ENCODE measurements around the gene LAGE3. TPM values are rescaled to one million over a fixed set of nuclear protein-coding genes. Genes with fewer than 3 reads are reported as not detected.

LAGE3 gene
- polyA plus RNA-seq, 1 experiment, result 9.3 TPM

DNA sequence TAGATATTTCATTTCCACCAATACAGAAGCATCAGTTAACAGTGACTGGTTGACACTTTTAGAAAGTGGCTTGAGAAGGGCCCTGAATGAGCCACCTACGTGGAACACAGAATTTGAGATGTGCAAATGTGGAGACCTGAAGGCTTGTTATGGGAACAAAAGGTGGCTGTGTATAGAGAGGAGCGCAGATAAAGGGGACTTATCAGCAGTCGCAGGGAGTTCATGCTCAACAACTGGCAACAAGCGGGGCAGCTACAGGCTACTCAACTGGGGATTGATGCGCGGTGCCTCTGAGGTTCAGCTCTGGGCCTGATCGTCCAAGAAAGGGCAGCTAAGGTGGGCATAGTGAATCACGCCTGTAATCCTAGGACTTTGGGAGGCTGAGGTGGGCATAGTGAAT, 40.3 kb upstream of the LAGE3 start:
- POLR2A ChIA-PET, result no interaction called here
- no peaks in the 10 kb centered on the region for H3K27me3 ChIP-seq (ENCODE audit: control insufficient read depth, insufficient read depth, low read length)
- TF ChIP-seq, protein P1, sequence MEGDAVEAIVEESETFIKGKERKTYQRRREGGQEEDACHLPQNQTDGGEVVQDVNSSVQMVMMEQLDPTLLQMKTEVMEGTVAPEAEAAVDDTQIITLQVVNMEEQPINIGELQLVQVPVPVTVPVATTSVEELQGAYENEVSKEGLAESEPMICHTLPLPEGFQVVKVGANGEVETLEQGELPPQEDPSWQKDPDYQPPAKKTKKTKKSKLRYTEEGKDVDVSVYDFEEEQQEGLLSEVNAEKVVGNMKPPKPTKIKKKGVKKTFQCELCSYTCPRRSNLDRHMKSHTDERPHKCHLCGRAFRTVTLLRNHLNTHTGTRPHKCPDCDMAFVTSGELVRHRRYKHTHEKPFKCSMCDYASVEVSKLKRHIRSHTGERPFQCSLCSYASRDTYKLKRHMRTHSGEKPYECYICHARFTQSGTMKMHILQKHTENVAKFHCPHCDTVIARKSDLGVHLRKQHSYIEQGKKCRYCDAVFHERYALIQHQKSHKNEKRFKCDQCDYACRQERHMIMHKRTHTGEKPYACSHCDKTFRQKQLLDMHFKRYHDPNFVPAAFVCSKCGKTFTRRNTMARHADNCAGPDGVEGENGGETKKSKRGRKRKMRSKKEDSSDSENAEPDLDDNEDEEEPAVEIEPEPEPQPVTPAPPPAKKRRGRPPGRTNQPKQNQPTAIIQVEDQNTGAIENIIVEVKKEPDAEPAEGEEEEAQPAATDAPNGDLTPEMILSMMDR (IDR thresholded peaks at IDR 0.05; ENCODE audit: low read depth, low read length), result no peak
- H3K27ac ChIP-seq (ENCODE audit: low read depth, low read length), result no peak overlapping the region
- CTCF ChIA-PET, result no interaction called here
- H3K4me3 ChIP-seq (ENCODE audit: low read depth, low read length), result no peak overlapping the region
- no peak for DNase-seq (ENCODE audit: low read depth, low spot score)
- no peaks in the 10 kb centered on the region for H3K9me3 ChIP-seq (ENCODE audit: control insufficient read depth, insufficient read depth, low read length)

DNA sequence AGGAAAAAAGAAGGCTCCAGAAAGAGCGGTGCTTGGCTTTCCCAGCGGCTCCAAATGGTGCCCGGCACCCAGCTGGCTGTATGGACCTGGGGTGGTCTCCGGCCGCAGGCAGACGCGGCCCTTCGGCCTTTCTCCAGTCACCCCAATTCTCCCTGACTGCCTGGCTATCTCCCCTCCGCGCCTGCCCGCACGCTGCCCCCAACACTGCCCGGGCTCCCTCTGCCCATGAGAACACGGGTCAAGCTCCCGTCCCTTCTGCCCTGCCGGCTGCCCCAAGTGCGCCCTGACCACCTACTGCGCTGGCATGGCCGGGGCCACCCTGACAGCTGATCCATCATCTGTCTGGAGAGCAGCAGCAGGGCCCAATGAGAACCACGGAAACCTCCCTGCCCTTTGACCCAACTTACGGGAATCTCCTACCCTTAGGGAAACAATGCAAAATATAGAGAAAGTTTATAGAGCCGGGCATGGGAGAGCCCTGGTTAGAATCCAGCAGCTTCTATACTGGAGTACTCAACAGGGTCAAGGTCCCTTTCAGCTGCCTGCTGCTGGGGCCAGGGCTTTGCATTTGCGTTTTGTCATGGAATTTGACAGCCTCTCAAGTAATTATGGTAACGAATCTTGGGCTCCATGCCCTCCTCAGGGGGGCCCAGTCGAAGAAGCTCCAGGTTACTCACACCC, 38.2 kb upstream of the LAGE3 start:
- ChIA-PET POLR2A (interaction anchor here (0.6 to 2.7 kb wide), 3 partner anchors 24 to 30 kb away, joined by 3 to 12 read pairs (median 8); partner anchors contain the start of genes IKBKG and SLC10A3), CTCF (interaction anchor here (2.9 kb wide), 1 partner anchor 10 kb away, joined by 12 read pairs; no protein-coding TSS in a partner anchor)
- TF ChIP-seq, protein P1 (IDR thresholded peaks at IDR 0.05; ENCODE audit: low read depth, low read length), result no peak
- Histone ChIP-seq H3K9me3 (ENCODE audit: control insufficient read depth, insufficient read depth, low read length) (no peaks in the 10 kb centered on the region), H3K27ac (ENCODE audit: low read depth, low read length) (peak overlapping the region; percentile 81), H3K27me3 (ENCODE audit: control insufficient read depth, insufficient read depth, low read length) (no peaks in the 10 kb centered on the region), H3K4me3 (ENCODE audit: low read depth, low read length) (peak overlapping the region; percentile 50; the same call in 1 of the 2 replicates)
- no peak for DNase-seq (ENCODE audit: low read depth, low spot score)

DNA sequence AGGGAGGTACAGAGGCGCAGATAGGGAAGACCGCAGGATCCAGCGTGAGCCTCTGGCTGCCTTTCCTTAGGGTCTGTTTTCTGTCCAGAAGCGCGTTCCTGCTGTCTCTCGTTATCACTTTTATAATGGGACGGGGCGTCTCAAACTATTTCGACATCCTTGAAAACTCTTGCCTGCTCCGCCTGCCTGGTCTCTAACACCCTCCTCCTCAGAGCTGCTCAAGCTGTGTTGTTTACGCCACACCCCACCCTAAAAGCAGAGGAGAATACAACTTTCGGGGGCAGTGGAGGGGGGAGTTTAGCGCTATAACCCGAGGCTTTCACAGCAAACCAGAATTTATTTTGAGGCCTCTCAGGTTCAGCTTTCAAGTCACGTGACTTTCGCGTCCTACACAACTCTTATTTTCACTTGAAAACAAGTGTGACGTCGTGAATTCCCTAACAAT, 37.6 kb upstream of the LAGE3 start:
- ChIA-PET CTCF (interaction anchor here (2.9 kb wide), 1 partner anchor 11 kb away, joined by 12 read pairs; no protein-coding TSS in a partner anchor), POLR2A (interaction anchor here (0.6 to 2.7 kb wide), 4 partner anchors 11 to 38 kb away, joined by 3 to 12 read pairs (median 6); partner anchors contain the start of genes LAGE3 and SLC10A3)
- Histone ChIP-seq H3K27me3 (ENCODE audit: control insufficient read depth, insufficient read depth, low read length) (no peaks in the 10 kb centered on the region), H3K27ac (ENCODE audit: low read depth, low read length) (peak overlapping the region; percentile 81), H3K4me3 (ENCODE audit: low read depth, low read length) (peak overlapping the region; percentile 50), H3K9me3 (ENCODE audit: control insufficient read depth, insufficient read depth, low read length) (no peaks in the 10 kb centered on the region)
- no peak for DNase-seq (ENCODE audit: low read depth, low spot score)
- TF ChIP-seq, protein P1 (IDR thresholded peaks at IDR 0.05; ENCODE audit: low read depth, low read length), result no peak

DNA sequence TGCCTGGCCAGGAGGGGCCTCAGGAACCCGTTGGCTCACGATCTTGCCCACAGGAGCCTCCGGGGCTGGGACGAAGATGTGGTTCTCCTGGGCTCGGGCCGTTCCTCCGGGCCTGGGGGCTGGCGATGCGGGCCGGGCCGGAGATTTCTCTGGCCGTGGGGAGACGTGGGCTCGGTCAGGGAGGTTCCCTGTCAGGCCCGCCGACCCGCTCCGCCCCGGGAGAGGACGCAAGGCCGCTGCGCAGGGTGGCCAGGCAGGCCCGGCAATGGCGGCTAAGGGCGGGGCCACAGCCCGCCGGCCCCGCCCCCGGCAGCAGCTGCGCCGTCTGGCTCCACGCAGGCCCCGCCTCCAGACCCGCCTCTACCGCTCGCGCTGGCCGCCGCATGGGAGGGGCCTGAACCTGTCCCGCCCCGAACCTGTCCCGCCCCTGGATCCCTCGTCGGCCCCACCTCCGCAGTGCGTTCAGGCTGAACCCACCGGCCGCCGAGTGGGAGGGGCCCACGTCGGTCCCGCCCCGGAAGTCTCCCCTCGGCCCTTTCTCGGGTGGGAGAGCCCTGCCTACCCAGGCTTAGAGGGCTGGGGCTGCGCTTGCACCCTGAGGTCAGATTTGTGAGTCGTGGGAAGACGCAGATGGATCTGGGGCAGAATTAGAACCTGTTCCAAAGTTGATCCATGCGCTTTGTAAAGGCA, 37.0 kb upstream of the LAGE3 start, which contains the start of gene FAM3A:
FAM3A (minus strand) TSS at position 267 of the 690 bp plus-strand sequence. CDS start 460 bp downstream, outside the sequence.
- peak; percentile 73 for DNase-seq (ENCODE audit: low read depth, low spot score)
- Histone ChIP-seq H3K9me3 (ENCODE audit: control insufficient read depth, insufficient read depth, low read length) (no peaks in the 10 kb centered on the region), H3K27me3 (ENCODE audit: control insufficient read depth, insufficient read depth, low read length) (no peaks in the 10 kb centered on the region), H3K4me3 (ENCODE audit: low read depth, low read length) (peak within 1 kb of the TSS; percentile 68), H3K27ac (ENCODE audit: low read depth, low read length) (peak within 1 kb of the TSS; percentile 81)
- TF ChIP-seq, protein P1 (IDR thresholded peaks at IDR 0.05; ENCODE audit: low read depth, low read length), result no peak
- CTCF ChIA-PET, result interaction anchor here (2.9 kb wide), 1 partner anchor 11 kb away, joined by 12 read pairs; no protein-coding TSS in a partner anchor
- POLR2A ChIA-PET, result interaction anchor here (0.8 to 2.7 kb wide), 3 partner anchors 11 to 37 kb away, joined by 3 to 12 read pairs (median 5); partner anchors contain the start of genes LAGE3 and SLC10A3
